ENCODE measurements around the gene C2CD4C. TPM values are rescaled to one million over a fixed set of nuclear protein-coding genes. Genes with fewer than 3 reads are reported as not detected.
"Not testable (repeated sequence)": the region's sequence is repeated elsewhere in the genome, so short reads cannot be mapped to it uniquely, and the experiment has no call there.

C2CD4C gene
- total RNA-seq, 1 donor from 2014 or later, result 7.8 TPM

- H3K27ac Mint-ChIP-seq, result no peak overlapping the region
- DNase-seq (ENCODE audit: low spot score in 2 of 2, unreplicated experiment in 2 of 2), result no peak
- no peaks in the 10 kb centered on the region for H3K9me3 Mint-ChIP-seq
- no peak for TF ChIP-seq CTCF (IDR thresholded peaks at IDR 0.05; ENCODE audit: unreplicated experiment)
- H3K4me1 Mint-ChIP-seq, result peaks cover 22% of the 10 kb centered on the region
- peaks cover 13% of the 10 kb centered on the region for H3K27me3 Mint-ChIP-seq (ENCODE audit: low read depth)
- no peak overlapping the region for H3K4me3 Mint-ChIP-seq
- H3K36me3 Mint-ChIP-seq, result peaks cover 3% of the 10 kb centered on the region
These were observed 4.9 kb upstream of the C2CD4C start for GRCh38 chr19:413756-414420.

DNA sequence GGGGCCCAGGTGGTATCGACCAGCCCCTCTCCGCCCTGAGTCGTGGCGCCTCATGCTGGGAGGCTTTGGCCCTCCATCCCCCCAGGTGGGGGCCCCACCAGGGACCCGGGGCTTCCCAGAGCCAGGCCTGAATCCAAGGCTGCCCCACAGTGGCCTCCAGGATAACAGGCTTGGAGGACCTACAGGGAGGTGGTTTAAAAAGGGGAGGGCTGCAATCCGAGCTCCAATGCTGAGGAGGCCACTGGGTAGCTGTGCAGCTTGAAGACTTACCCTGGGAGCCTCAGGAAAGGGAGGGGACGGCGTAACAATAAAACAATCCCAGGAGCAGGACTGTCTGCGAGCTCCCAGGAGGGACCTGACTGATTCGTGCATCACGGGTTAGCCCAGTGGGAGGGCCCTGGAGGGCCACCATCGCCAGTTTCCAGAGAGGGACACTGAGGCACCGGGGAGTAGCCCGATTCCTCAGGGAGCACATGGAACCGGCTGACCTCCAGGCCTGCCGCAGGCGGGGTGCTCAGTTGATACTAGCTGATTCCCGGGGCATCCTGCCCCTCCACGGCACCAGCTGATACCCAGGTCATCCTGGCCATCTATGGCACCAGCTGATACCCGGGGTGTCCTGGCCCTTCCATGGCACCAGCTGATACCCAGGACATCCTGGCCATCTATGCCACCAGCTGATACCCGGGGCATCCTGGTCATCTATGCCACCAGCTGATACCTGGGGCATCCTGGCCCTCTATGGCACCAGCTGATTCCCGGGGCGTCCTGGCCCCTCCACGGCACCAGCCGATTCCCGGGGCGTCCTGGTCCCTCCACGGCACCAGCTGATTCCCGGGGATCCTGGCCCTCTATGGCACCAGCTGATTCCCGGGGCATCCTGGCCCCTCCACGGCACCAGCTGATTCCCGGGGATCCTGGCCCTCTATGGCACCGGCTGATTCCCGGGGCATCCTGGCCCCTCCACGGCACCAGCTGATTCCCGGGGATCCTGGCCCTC lies 3.7 kb upstream of the C2CD4C start:
- H3K4me1 Mint-ChIP-seq, result peaks cover 16% of the 10 kb centered on the region
- H3K36me3 Mint-ChIP-seq, result no peaks in the 10 kb centered on the region
- H3K27ac Mint-ChIP-seq, result no peak overlapping the region
- H3K9me3 Mint-ChIP-seq, result no peaks in the 10 kb centered on the region
- no peak for TF ChIP-seq CTCF (IDR thresholded peaks at IDR 0.05; ENCODE audit: unreplicated experiment)
- peak; percentile 13 to 37 for DNase-seq (ENCODE audit: low spot score in 2 of 2, unreplicated experiment in 2 of 2)
- H3K4me3 Mint-ChIP-seq, result no peak overlapping the region
- peaks cover 13% of the 10 kb centered on the region for H3K27me3 Mint-ChIP-seq (ENCODE audit: low read depth)

DNA sequence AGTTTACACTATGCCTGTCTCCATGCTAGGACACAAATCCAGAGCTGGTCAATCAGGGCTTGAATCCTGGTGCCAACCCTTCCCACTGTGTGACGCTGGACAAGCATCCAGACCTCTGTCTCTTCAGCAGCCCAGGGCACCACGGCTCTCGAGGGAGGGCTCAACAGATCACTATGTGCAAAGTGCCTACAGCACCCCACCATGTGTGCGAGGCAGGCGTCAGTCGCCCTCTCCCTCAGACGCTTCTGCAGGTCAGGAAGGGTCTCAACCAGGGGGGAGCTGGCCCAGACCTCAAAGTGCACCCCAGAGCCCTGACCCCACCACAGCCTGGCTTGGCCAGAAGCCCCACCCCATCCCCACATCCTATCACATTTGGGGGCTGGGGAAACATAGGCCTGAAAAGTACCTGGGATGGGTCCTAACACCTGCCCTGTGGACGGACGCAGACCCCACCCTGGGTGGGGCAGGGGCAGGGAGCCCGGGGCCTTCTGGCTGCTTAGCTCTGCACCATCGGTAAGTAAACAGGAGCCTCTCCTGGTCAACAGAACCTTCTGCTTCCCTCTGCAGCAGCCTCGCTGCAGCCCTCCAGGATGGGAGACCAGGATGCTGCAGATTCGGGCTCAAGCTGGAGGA lies 2.9 kb upstream of the C2CD4C start:
- H3K4me1 Mint-ChIP-seq, result peaks cover 10% of the 10 kb centered on the region
- H3K27me3 Mint-ChIP-seq (ENCODE audit: low read depth), result peaks cover 13% of the 10 kb centered on the region
- H3K9me3 Mint-ChIP-seq, result no peaks in the 10 kb centered on the region
- H3K4me3 Mint-ChIP-seq, result no peak overlapping the region
- peak in 1 of 2 experiments; percentile 33 for DNase-seq (ENCODE audit: low spot score in 2 of 2, unreplicated experiment in 2 of 2)
- H3K36me3 Mint-ChIP-seq, result no peaks in the 10 kb centered on the region
- TF ChIP-seq CTCF (IDR thresholded peaks at IDR 0.05; ENCODE audit: unreplicated experiment), result no peak
- H3K27ac Mint-ChIP-seq, result no peak overlapping the region

- DNase-seq (ENCODE audit: low spot score in 2 of 2, unreplicated experiment in 2 of 2); H3K36me3 Mint-ChIP-seq; H3K4me1 Mint-ChIP-seq; H3K4me3 Mint-ChIP-seq; H3K27ac Mint-ChIP-seq; H3K9me3 Mint-ChIP-seq: not testable (repeated sequence)
- H3K27me3 Mint-ChIP-seq (ENCODE audit: low read depth), result peaks cover 13% of the 10 kb centered on the region
These were observed 2.3 kb upstream of the C2CD4C start for GRCh38 chr19:411121-411722.

- Mint-ChIP-seq H3K9me3 (no peaks in the 10 kb centered on the region), H3K4me3 (no peak overlapping the region), H3K4me1 (peaks cover 10% of the 10 kb centered on the region), H3K27ac (no peak overlapping the region), H3K27me3 (ENCODE audit: low read depth) (peaks cover 13% of the 10 kb centered on the region), H3K36me3 (no peaks in the 10 kb centered on the region)
- DNase-seq (ENCODE audit: low spot score in 2 of 2, unreplicated experiment in 2 of 2), result peak in 1 of 2 experiments; percentile 36
- TF ChIP-seq CTCF (IDR thresholded peaks at IDR 0.05; ENCODE audit: unreplicated experiment), result no peak
These were observed 1.4 kb upstream of the C2CD4C start for GRCh38 chr19:410243-410781.
